ENCODE results near the gene BRD4.

DNA sequence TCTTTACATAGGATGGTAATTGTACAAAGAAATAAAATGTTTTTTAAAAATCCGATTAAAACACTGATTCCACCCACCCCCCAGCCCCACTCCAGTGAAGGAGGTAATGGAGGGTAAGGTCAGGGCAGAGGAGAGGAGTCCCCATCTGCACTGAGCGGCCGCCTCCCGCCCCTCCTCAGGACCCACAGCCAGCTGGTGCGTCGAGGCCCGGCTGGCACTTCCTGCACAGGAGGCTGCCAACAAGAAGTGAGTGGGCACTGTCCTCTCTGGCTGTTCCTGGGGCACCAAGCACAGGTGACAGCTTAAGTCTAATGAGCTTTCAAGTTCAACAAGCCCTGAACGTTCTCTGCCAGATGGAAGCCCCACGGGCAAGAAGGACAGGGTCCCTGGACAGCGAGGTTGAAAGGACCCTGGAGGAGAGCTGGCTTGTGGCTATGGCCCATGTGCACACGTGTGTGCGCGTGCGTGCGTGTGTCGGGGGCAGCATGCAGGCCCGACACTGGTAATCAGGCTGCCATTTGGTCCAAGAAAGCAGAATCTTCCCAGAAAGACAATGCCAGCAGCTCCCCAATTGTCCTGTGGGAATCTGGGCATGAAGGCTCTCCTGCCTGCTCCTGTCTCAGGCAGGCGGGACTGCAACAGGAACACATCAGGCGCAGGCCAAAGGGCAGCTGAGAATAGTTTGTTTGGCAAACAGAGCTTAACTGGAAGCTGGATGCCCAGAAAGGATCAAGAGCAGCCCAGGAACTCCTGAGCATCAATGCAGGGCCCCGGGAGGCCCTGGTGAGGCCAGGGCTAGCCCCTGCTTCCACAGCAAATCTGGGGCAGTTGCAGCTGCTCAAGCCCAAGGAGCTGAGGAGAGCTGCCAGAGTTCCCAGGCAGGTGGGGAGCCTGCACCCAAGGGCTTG, 85.0 kb downstream of the BRD4 start:
- TF ChIP-seq, protein P1, sequence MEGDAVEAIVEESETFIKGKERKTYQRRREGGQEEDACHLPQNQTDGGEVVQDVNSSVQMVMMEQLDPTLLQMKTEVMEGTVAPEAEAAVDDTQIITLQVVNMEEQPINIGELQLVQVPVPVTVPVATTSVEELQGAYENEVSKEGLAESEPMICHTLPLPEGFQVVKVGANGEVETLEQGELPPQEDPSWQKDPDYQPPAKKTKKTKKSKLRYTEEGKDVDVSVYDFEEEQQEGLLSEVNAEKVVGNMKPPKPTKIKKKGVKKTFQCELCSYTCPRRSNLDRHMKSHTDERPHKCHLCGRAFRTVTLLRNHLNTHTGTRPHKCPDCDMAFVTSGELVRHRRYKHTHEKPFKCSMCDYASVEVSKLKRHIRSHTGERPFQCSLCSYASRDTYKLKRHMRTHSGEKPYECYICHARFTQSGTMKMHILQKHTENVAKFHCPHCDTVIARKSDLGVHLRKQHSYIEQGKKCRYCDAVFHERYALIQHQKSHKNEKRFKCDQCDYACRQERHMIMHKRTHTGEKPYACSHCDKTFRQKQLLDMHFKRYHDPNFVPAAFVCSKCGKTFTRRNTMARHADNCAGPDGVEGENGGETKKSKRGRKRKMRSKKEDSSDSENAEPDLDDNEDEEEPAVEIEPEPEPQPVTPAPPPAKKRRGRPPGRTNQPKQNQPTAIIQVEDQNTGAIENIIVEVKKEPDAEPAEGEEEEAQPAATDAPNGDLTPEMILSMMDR (IDR thresholded peaks at IDR 0.05), result no peak
- no peak for TF ChIP-seq EP300 (IDR thresholded peaks at IDR 0.05)
- no peak for TF ChIP-seq ZNF302 (CRISPR knock-in tag; IDR thresholded peaks at IDR 0.05)
- no peak for TF ChIP-seq SREBF2 (IDR thresholded peaks at IDR 0.05)
- TF ChIP-seq, protein P2, sequence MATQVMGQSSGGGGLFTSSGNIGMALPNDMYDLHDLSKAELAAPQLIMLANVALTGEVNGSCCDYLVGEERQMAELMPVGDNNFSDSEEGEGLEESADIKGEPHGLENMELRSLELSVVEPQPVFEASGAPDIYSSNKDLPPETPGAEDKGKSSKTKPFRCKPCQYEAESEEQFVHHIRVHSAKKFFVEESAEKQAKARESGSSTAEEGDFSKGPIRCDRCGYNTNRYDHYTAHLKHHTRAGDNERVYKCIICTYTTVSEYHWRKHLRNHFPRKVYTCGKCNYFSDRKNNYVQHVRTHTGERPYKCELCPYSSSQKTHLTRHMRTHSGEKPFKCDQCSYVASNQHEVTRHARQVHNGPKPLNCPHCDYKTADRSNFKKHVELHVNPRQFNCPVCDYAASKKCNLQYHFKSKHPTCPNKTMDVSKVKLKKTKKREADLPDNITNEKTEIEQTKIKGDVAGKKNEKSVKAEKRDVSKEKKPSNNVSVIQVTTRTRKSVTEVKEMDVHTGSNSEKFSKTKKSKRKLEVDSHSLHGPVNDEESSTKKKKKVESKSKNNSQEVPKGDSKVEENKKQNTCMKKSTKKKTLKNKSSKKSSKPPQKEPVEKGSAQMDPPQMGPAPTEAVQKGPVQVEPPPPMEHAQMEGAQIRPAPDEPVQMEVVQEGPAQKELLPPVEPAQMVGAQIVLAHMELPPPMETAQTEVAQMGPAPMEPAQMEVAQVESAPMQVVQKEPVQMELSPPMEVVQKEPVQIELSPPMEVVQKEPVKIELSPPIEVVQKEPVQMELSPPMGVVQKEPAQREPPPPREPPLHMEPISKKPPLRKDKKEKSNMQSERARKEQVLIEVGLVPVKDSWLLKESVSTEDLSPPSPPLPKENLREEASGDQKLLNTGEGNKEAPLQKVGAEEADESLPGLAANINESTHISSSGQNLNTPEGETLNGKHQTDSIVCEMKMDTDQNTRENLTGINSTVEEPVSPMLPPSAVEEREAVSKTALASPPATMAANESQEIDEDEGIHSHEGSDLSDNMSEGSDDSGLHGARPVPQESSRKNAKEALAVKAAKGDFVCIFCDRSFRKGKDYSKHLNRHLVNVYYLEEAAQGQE (IDR thresholded peaks at IDR 0.05), result no peak
- no peak for TF ChIP-seq POLR2A (IDR thresholded peaks at IDR 0.05; ENCODE audit: low read length)
- TF ChIP-seq, protein P3, sequence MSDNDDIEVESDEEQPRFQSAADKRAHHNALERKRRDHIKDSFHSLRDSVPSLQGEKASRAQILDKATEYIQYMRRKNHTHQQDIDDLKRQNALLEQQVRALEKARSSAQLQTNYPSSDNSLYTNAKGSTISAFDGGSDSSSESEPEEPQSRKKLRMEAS (IDR thresholded peaks at IDR 0.05), result no peak
- TF ChIP-seq NFE2L2 (conservative IDR thresholded peaks at IDR 0.05; ENCODE audit: low read length), result no peak
- TF ChIP-seq RAD21 (conservative IDR thresholded peaks at IDR 0.05 in 1 of 2, IDR thresholded peaks at IDR 0.05 in 1 of 2), result no peak
- TF ChIP-seq JUN (IDR thresholded peaks at IDR 0.05), result no peak
- no peak for TF ChIP-seq RNF2 (IDR thresholded peaks at IDR 0.05; ENCODE audit: borderline replicate concordance, low read depth)
- no peak for TF ChIP-seq SMC3 (IDR thresholded peaks at IDR 0.05)
- TF ChIP-seq, protein P4, sequence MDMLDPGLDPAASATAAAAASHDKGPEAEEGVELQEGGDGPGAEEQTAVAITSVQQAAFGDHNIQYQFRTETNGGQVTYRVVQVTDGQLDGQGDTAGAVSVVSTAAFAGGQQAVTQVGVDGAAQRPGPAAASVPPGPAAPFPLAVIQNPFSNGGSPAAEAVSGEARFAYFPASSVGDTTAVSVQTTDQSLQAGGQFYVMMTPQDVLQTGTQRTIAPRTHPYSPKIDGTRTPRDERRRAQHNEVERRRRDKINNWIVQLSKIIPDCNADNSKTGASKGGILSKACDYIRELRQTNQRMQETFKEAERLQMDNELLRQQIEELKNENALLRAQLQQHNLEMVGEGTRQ (IDR thresholded peaks at IDR 0.05), result no peak

Measured in A549 (cell line).